Keratinocyte (primary cell): Measurements from ENCODE around the gene FGGY. TPM values are rescaled to one million over a fixed set of nuclear protein-coding genes. Genes with fewer than 3 reads are reported as not detected.

Experiments
- DNase-seq: peaks from one replicate; pipeline ENCODE4 v3.0.0-alpha.2; 2011; ENCODE audit warnings: low read depth, missing footprints, low spot score
- FAIRE-seq: peaks from 2 replicates; lab custom pipeline; 2011; peaks lifted over from hg19 to GRCh38; lab: Jason Lieb, UNC
- H2AFZ ChIP-seq: 2 replicates; pipeline ENCODE4 v1.6.0; 2012; ENCODE audit warnings: low read length, control low read depth, inconsistent platforms; ENCODE audit not compliant: control insufficient read depth
- H3K27ac ChIP-seq: 2 replicates; pipeline ENCODE4 v1.5.1; 2011; ENCODE audit warnings: low read length; ENCODE audit not compliant: control insufficient read depth, insufficient read depth
- H3K27me3 ChIP-seq: 3 replicates; pipeline ENCODE4 v1.6.0; 2011; ENCODE audit warnings: low read length; ENCODE audit not compliant: control insufficient read depth, insufficient read depth; ENCODE audit errors: extremely low read depth
- H3K36me3 ChIP-seq, 2 experiments: 2 replicates in 1 of 2; 3 replicates in 1 of 2; pipeline ENCODE4 v1.5.1; 2011; ENCODE audit warnings: low read length in 2 of 2, mild to moderate bottlenecking in 1 of 2; ENCODE audit not compliant: control insufficient read depth in 2 of 2, insufficient read depth in 2 of 2; ENCODE audit errors: extremely low read depth in 1 of 2
- H3K4me1 ChIP-seq: 3 replicates; pipeline ENCODE4 v1.5.1; 2011; ENCODE audit warnings: low read length; ENCODE audit not compliant: control insufficient read depth, insufficient read depth; ENCODE audit errors: extremely low read depth
- H3K4me2 ChIP-seq: 3 replicates; pipeline ENCODE4 v1.6.0; 2011; ENCODE audit warnings: low read depth, low read length; ENCODE audit not compliant: control insufficient read depth, insufficient read depth; ENCODE audit errors: extremely low read depth
- H3K4me3 ChIP-seq, 3 experiments: fragments of 200-600 bp in 1 of 3; sonication (generic) in 1 of 3; 2 replicates in 2 of 3; 3 replicates in 1 of 3; pipeline ENCODE4 v1.5.1; 2011 to 2016; ENCODE audit warnings: low read length in 3 of 3, mild to moderate bottlenecking in 3 of 3, control low read depth in 2 of 3, inconsistent platforms in 1 of 3, low read depth in 1 of 3, mixed read lengths in 1 of 3, mixed run types in 1 of 3, moderate library complexity in 1 of 3; ENCODE audit not compliant: control insufficient read depth in 2 of 3, insufficient read depth in 2 of 3; ENCODE audit errors: extremely low read depth in 1 of 3
- H3K79me2 ChIP-seq: 2 replicates; pipeline ENCODE4 v1.6.0; 2012; ENCODE audit warnings: low read length; ENCODE audit not compliant: control insufficient read depth, insufficient read depth
- H3K9ac ChIP-seq: 3 replicates; pipeline ENCODE4 v1.6.0; 2011; ENCODE audit warnings: low read length; ENCODE audit not compliant: control insufficient read depth, insufficient read depth; ENCODE audit errors: extremely low read depth
- H3K9me1 ChIP-seq: 3 replicates; pipeline ENCODE4 v1.6.0; 2011; ENCODE audit warnings: low read length; ENCODE audit not compliant: control insufficient read depth, insufficient read depth; ENCODE audit errors: extremely low read depth
- H3K9me3 ChIP-seq: 2 replicates; pipeline ENCODE4 v1.5.1; 2012; ENCODE audit warnings: low read depth, low read length; ENCODE audit not compliant: control insufficient read depth
- H4K20me1 ChIP-seq: 3 replicates; pipeline ENCODE4 v1.6.0; 2011; ENCODE audit warnings: low read length; ENCODE audit not compliant: control insufficient read depth, insufficient read depth; ENCODE audit errors: extremely low read depth
- EZH2 ChIP-seq: IDR thresholded peaks from one replicate; pipeline ENCODE4 v1.6.1; 2012; ENCODE audit warnings: inconsistent platforms, mild to moderate bottlenecking, low read length, moderate library complexity
- dilution Hi-C: fragments of 300-500 bp; cut with MboI; formaldehyde crosslinking; loops from one replicate; pipeline ENCODE4 v1.7.0; 2020; ENCODE audit warnings: low sequenced_read_pairs; ENCODE audit not compliant: extremely low pct_ligation_motif_present
- polyA plus RNA-seq, 5 experiments: library from polyadenylated mRNA; depleted of rRNA in 3 of 5; stranded (reverse) in 3 of 5; stranded (forward) in 1 of 5; unstranded in 1 of 5; fragments of >200 nt; gene quantifications; 1 replicate in 1 of 5; 2 replicates in 3 of 5; 3 replicates in 1 of 5; pipeline versions ENCODE4 v1.2.1 to v1.2.3, GENCODE V29; 2011 to 2012; ENCODE audit warnings: missing spikeins in 2 of 5, low read depth in 1 of 5, low replicate concordance in 1 of 5
- TF ChIP-seq, protein P1 (sequence below), 3 experiments: IDR thresholded peaks in 1 of 3; conservative IDR thresholded peaks in 1 of 3; optimal IDR thresholded peaks in 1 of 3; 2 replicates in 2 of 3; 3 replicates in 1 of 3; pipeline versions ENCODE3 to v1.5.1; 2011; ENCODE audit warnings: low read length in 3 of 3, mild to moderate bottlenecking in 3 of 3, moderate library complexity in 2 of 3, control low read depth in 1 of 3, inconsistent platforms in 1 of 3; ENCODE audit not compliant: insufficient read depth in 2 of 3; ENCODE audit errors: extremely low read depth in 1 of 3

FGGY gene
- polyA plus RNA-seq, 1 donor (not counting 4 experiments of a cell fraction or from before 2014, with no cell fraction given) = 16.6 TPM

DNA sequence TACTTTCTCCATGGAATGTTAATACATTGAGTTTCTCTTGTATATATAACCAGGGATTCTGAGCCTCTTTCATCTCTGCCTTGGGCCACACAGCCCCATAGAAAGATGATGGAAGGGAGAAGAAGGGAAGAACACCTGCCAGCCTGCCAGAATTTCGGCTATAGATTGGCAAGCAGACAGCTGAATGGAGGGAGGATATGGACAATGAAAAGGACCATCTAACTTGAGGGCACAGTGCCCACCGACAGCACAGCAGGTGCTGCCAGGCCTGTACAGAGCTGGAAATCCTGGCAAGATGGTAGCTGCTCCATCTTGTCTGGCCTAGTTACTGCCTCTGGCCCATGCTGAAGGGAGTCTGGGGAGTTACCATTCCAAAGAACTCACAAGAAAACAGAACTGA lies 244.3 kb downstream of the FGGY start:
- Histone ChIP-seq H3K27me3 (no peaks in the 10 kb centered on the region), H3K9me3 (no peaks in the 10 kb centered on the region), H3K27ac (no peak overlapping the region), H3K36me3 (no peaks in the 10 kb centered on the region), H3K79me2 (no peaks in the 10 kb centered on the region), H3K9ac (no peak overlapping the region), H3K4me1 (peaks cover 5% of the 10 kb centered on the region), H3K9me1 (no peaks in the 10 kb centered on the region), H4K20me1 (no peaks in the 10 kb centered on the region), H3K4me3 (no peak overlapping the region), H2AFZ (no peak overlapping the region), H3K4me2 (no peak overlapping the region)
- dilution Hi-C loops = no loop called here
- DNase-seq = no peak
- no peak for FAIRE-seq
- TF ChIP-seq, protein P1, sequence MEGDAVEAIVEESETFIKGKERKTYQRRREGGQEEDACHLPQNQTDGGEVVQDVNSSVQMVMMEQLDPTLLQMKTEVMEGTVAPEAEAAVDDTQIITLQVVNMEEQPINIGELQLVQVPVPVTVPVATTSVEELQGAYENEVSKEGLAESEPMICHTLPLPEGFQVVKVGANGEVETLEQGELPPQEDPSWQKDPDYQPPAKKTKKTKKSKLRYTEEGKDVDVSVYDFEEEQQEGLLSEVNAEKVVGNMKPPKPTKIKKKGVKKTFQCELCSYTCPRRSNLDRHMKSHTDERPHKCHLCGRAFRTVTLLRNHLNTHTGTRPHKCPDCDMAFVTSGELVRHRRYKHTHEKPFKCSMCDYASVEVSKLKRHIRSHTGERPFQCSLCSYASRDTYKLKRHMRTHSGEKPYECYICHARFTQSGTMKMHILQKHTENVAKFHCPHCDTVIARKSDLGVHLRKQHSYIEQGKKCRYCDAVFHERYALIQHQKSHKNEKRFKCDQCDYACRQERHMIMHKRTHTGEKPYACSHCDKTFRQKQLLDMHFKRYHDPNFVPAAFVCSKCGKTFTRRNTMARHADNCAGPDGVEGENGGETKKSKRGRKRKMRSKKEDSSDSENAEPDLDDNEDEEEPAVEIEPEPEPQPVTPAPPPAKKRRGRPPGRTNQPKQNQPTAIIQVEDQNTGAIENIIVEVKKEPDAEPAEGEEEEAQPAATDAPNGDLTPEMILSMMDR (optimal IDR thresholded peaks at IDR 0.05 in 1 of 3, IDR thresholded peaks at IDR 0.05 in 1 of 3, conservative IDR thresholded peaks at IDR 0.05 in 1 of 3; ENCODE audit: extremely low read depth in 1 of 3, insufficient read depth in 2 of 3, low read length in 3 of 3) = no peak
- TF ChIP-seq EZH2 = no peak

DNA sequence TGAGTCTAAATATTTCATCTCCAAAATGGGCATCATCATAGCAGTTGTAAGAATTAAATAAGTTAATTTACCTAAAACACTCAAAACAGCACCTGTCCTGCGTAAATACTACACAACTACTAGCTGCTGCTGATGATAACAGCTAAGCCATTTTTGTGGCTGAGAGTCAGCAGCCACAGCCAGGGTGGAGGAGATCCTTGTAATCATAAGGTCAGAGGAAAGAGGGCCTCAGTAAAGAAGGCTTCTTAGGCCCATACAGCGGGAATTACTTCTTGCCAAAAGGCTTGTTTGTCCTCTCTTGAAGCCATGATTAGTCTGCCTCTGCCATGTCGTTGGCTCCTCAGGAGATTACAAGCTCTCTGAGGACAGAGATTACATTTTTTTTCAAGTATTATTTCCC lies 245.0 kb downstream of the FGGY start:
- Histone ChIP-seq H2AFZ (no peak overlapping the region), H3K9me1 (no peaks in the 10 kb centered on the region), H3K4me3 (no peak overlapping the region), H3K27me3 (no peaks in the 10 kb centered on the region), H3K79me2 (no peaks in the 10 kb centered on the region), H3K4me2 (no peak overlapping the region), H3K9me3 (no peaks in the 10 kb centered on the region), H3K36me3 (no peaks in the 10 kb centered on the region), H3K9ac (no peak overlapping the region), H3K27ac (no peak overlapping the region), H3K4me1 (peaks cover 5% of the 10 kb centered on the region), H4K20me1 (no peaks in the 10 kb centered on the region)
- dilution Hi-C loops = no loop called here
- FAIRE-seq (no peak), DNase-seq (no peak)
- TF ChIP-seq, protein P1 (optimal IDR thresholded peaks at IDR 0.05 in 1 of 3, IDR thresholded peaks at IDR 0.05 in 1 of 3, conservative IDR thresholded peaks at IDR 0.05 in 1 of 3; ENCODE audit: extremely low read depth in 1 of 3, insufficient read depth in 2 of 3, low read length in 3 of 3) = no peak
- TF ChIP-seq EZH2 = no peak
